Fibroblast of skin of back (primary cell): Measurements from ENCODE around the gene APAF1.

ENCODE experiments used
- DNase-seq: peaks from one replicate; pipeline ENCODE4 v3.0.0-alpha.2; 2013

The APAF1 gene

DNA sequence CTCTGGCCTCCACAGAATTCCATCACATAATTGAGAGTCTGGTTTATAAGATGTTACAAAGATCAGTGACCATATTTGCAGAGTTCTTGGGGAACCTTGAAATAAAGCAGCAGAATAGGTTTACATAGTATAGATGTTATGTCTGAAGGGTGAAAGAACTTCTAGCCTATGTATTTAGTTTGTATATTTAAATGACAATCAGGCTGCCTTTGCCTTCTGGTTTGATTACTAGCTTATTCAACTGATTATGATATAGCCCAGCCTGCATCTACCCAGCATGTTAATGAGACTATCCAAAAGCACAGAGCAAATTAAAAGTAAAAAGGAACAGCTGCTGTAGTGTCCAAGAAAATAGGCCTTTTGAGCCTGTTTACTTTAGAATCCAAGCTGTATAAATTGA is 85.3 kb downstream of the APAF1 start:
- DNase-seq: no peak

DNA sequence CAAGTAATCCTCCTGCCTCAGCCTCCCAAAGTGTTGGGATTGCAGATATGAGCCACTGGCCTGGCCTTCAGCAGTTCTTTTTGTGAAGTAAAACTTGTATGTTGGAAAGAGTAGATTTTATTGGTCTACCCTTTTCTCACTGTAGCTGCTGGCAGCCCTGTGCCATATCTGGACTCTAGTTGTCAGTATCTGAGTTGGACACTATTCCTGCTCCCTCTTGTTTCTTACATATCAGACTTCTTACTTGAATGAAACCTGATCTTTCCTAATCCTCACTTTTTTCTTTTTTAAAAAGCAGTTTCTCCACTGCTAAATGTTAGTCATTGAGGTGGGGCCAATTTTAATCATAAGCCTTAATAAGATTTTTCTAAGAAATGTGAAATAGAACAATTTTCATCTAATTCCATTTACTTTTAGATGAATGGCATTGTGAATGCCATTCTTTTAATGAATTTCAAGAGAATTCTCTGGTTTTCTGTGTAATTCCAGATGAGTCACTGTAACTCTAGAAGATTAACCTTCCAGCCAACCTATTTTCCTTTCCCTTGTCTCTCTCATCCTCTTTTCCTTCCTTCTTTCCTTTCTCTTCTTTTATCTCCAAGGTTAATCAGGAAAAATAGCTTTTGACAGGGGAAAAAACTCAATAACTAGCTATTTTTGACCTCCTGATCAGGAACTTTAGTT is 88.7 kb downstream of the APAF1 start:
- DNase-seq: no peak

DNA sequence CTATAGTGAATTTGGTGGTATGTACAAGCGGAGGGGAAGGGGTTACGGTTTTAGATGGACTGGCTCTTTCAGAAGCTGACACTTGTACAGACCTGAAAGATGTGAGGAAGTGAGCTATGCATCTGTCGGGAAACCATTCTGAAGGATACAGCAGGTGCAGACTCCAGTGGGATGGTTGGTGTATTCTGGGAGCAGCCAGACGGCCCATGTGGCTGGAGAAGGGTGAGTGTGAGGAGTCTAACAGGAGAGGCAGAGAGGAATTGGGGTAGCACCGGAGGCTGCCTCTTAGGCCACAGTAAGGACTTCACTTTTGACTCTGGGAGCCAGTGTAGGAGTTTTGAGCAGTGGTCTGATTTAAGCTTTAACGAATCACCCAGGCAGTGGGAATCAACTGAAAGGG is 90.7 kb downstream of the APAF1 start:
- DNase-seq: no peak

GRCh38 chr12:98736352-98737321 is 91.5 kb downstream of the APAF1 start:
- DNase-seq: no peak

DNA sequence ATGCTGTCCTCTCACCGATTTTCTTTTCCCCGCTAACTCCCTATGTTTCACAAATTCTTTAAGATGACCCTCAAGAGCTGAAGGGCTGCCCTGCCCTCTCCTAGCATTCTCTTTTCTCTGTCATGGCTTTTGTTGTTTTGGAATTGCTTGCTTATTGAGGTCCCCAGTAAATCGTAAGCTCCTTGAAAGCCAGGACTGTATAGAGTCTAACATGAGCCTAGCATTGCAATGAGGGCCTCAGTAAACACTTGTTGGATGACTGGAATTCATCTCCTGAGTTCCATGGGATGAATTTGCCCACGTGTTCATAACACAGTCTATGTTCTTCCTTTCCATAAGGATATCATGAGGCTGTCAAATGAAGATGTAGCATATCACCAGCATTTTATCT is 92.2 kb downstream of the APAF1 start:
- DNase-seq: no peak

- DNase-seq: no peak
Observed at GRCh38 chr12:98738002-98738401, 92.9 kb downstream of the APAF1 start.

DNA sequence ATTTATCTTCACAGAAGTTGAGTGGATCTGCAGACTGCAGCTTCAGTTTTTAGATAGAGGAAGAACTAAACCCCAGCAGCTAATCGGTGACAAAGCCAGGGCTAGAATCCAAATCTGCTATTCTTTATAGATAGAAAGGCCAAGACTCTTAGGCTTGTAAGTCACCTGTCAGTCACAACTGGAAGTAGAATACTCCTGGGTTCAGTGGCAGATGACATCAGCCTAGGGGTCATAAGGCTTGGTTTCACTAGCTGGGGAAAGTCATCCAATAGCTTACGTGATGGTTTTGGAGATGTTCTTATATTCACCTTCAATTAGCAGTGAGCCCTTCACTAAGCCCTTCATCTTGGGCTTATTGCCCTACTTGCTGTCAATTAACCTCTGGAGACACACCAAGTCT is 93.4 kb downstream of the APAF1 start:
- no peak for DNase-seq

DNA sequence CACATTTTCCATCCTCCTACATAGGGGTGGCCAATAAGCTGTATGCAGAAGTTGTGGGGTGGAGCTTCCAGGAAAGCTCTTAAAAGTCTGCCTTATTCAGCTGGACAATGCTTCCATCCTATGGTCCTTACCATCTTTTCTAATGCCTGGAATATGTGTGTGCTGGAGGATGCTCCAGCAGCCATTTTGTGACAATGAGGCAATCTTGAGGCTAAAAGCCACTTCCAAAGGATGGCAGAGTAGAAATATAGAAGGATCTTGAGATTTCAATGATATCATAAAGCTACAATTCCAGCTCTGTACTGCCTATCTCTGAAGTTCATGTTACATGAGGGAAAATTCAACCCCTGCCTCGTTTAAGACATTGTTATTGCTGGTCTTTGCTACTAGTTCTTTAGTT is 95.7 kb downstream of the APAF1 start:
- DNase-seq: no peak

GRCh38 chr12:98741196-98741555 is 96.1 kb downstream of the APAF1 start:
- DNase-seq: no peak

DNA sequence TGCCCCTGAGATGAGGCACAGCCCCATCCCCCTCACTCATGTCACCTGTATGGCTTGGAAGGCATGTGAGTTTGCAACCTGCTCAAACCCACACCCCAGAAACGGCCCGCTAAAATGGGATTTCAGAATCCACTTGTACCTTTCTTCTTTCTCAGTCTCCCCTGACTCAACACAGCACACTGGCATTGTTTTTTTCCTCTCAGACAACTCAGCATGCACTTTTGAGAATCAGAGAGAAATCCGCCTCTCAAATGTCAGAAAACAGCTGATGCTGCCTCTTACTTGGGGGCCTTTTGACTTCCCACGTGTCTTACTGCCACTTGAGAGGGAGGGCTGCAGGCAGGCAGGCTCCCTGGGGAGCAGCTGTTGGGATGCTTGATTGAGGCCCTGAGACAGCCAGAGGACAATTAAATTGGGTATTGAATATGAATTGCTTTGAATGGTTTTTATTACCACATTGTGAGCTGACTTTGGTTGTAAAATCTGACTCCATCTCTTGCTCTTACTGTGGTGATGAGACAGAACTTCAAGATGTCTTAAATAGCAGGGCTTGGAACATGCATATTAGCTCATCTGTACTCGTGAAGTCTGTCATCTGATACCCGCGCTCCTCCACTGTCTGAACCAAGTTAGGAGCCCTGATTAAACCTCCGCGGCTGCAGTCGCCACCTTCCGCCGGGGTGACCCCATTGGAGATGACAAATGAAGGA is 96.6 kb downstream of the APAF1 start:
- DNase-seq: no peak

- no peak for DNase-seq
Observed at GRCh38 chr12:98743362-98743953, 98.4 kb downstream of the APAF1 start.

GRCh38 chr12:98744680-98745079 is 99.6 kb downstream of the APAF1 start:
- DNase-seq: no peak

GRCh38 chr12:98745578-98746391 is 100.7 kb downstream of the APAF1 start:
- no peak for DNase-seq

- no peak for DNase-seq
Observed at GRCh38 chr12:98748463-98748862, 103.4 kb downstream of the APAF1 start.

GRCh38 chr12:98750511-98750910 is 105.4 kb downstream of the APAF1 start:
- DNase-seq: no peak

DNA sequence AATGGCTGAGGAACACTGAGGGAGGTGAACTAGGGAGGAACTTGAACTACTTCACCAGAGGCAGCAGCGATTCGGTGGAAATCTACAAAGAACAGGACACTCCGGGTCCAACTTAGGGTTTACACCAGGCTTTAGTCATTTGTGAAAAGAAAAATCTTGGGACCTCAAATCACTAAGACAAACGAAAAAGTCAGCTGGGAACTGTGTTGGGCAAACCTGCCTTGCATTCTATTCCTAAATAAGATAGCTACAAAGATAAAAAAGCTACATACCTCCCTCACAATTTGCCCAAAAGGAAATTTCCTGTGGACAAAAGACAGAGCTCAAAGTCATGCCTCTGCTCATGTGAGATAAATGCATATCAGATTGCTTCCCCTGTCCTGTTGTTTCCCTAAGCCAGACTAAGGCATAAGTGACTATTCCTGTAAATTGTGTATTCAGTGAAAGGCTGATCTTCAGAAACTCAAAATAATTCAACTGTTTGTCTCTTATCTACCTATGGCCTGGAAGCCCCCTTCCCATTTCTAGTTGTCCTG is 106.6 kb downstream of the APAF1 start:
- DNase-seq: no peak

DNA sequence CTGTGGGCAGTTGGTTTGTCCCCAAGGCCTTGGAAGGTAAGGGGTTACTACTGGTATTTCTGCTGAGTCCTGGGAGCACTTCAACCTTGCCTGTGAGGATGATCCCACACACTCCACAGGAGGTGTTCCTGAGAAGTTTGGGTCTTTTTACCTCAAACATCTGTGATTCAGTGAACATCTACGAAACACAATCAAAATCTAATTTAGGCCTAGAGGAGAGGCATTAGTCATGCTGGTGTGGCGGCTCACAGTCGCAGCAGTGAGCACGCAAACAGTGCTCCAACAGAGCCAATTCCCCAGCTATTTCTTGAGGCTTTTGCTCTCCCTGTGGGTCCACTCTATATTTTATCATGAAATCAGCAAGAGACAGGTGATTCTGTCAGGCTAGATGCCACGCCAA is 107.6 kb downstream of the APAF1 start:
- DNase-seq: peak; percentile 82

DNA sequence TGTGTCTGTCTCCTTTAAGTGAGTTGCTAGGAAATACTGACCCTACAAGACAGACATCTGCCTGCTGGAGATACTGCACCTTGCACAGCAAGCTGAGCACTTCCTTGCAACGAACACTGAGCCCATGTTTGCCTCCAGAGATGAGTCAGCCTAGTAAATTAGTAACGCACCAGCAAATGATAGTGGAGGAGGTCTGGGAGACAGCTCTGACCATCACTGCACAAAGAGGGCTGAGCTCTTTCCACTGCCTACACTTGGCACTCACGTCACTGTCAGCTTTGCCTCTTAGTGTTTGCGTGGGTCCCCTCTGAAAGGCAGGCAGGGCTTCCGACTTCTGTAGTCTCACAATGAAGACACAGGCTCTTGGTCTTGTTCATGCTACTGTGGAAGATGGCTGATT is 109.0 kb downstream of the APAF1 start:
- peak; percentile 69 for DNase-seq

GRCh38 chr12:98755855-98756254 is 110.8 kb downstream of the APAF1 start:
- DNase-seq: peak; percentile 91

GRCh38 chr12:98757455-98757854 is 112.4 kb downstream of the APAF1 start:
- DNase-seq: no peak

- DNase-seq: peak; percentile 49
Observed at GRCh38 chr12:98758331-98758730, 113.2 kb downstream of the APAF1 start.

DNA sequence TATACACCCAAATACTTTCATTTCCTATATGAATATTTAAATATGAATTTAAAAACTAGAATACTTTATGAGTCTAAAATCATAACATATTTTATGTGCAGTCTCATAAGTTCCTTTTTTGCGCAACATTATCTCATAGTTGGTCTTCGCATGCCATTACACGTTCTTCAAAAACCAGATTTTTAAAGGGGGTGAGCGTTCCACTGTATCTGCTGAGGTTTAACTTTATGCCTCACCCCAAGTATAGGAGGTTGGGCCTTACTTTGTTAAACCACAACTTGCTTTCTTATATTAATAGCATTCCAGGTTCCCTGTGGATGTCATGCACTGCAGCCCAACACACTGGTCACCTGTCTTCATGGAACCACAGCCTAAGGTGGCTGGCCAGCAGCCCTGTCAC is 118.6 kb downstream of the APAF1 start:
- no peak for DNase-seq
